GM12873 (cell line): ENCODE measurements around the gene TMEM100.

Source experiments
- TF ChIP-seq, protein P1 (sequence below): IDR thresholded peaks from 2 replicates; pipeline ENCODE4 v1.5.1; 2012; ENCODE audit warnings: low read depth, mild to moderate bottlenecking, moderate library complexity, low read length, control low read depth; ENCODE audit not compliant: insufficient read depth; ENCODE audit errors: missing control alignments

Gene TMEM100

DNA sequence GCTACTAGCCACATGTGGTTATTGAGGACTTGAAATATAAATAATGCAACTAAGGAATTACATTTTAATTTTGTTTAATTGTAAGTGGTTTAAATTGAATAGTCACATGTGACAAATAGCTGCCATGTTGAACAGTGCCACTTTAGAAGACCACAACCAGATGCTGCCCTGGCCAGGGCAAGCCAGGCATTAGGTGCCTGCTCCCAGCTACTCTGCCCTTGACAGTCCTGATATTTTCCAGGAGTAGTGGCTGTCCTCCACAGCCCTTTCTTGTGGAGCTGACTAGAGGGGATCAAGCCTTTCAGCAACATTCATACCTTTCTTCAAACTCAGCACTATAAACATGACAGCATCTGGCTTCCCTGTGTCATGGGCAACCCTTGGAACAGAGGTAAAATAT is 31.0 kb downstream of the TMEM100 start:
- TF ChIP-seq, protein P1, sequence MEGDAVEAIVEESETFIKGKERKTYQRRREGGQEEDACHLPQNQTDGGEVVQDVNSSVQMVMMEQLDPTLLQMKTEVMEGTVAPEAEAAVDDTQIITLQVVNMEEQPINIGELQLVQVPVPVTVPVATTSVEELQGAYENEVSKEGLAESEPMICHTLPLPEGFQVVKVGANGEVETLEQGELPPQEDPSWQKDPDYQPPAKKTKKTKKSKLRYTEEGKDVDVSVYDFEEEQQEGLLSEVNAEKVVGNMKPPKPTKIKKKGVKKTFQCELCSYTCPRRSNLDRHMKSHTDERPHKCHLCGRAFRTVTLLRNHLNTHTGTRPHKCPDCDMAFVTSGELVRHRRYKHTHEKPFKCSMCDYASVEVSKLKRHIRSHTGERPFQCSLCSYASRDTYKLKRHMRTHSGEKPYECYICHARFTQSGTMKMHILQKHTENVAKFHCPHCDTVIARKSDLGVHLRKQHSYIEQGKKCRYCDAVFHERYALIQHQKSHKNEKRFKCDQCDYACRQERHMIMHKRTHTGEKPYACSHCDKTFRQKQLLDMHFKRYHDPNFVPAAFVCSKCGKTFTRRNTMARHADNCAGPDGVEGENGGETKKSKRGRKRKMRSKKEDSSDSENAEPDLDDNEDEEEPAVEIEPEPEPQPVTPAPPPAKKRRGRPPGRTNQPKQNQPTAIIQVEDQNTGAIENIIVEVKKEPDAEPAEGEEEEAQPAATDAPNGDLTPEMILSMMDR, result no peak

DNA sequence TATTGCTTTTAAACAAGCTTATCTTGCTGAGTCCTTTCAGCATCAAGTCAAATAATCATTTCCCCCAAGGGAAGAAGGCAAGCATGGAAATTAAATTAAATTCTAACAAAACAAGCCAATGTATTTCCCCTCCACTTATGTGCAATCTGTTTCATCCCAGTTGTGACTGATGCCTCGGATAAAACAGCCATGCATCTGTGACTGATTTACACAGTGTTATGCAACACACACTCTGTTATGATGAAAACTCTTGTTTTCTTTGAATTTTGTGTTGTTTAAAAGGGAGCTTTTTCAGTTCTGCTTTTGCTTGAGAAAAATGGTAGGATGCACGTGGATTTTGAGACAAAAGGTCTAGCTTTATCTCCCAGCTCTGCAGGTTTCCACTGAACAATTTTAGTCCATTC is 32.6 kb downstream of the TMEM100 start:
- TF ChIP-seq, protein P1, result no peak

DNA sequence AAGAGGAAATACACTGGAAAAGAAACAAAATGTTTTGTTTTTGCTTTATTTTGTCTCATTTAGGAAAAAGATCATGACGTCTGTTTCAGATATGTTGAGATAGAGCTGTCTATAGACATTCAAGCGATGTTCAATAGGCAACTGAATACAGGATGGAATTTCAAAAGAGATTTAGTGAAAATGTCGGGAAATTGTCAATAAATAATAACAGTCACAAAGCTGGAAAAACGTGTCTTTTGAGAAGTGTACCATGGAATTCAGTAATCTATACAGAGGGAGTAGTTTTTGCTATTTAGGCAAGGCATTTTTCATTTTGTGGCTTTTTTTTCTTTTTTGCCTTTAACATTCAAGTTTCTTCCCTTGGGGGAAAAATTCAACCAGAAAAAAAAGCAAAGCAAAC is 33.0 kb downstream of the TMEM100 start:
- TF ChIP-seq, protein P1, result no peak

DNA sequence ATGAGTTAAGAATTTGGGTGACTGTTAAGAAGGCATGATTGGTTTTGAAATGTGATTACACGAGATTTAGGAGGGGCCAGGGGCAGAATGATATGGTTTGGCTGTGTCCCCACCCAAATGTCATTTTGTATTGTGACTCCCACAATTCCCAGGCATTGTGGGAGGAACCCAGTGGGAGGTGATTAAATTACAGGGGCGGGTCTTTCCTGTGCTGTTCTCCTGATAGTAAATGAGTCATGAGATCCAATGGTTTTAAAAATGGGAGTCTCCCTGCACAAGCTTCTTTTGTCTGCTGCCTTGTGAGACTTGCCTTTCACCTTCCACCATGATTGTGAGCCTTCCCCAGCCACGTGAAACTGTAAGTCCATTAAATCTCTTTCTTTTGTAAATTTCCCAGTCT is 34.6 kb downstream of the TMEM100 start:
- TF ChIP-seq, protein P1, result no peak

DNA sequence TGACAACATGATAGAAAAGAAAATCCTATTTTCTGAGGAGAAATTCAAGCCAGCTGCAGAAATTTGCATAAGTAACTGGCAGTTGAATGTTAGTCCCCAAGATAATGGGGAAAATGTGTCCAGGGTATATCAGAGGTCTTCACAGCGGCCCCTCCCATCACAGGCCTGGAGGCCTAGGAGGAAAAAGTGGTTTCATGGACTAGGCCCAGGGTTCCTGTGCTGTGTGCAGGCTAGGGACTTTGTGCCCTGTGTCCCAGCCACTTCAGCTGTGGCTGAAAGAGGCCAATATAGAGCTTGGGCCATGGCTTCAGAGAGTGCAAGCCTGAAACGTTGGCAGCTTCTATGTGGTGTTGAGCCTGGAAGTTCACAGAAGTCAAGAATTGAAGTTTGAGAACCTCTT is 35.6 kb downstream of the TMEM100 start:
- TF ChIP-seq, protein P1, result no peak

DNA sequence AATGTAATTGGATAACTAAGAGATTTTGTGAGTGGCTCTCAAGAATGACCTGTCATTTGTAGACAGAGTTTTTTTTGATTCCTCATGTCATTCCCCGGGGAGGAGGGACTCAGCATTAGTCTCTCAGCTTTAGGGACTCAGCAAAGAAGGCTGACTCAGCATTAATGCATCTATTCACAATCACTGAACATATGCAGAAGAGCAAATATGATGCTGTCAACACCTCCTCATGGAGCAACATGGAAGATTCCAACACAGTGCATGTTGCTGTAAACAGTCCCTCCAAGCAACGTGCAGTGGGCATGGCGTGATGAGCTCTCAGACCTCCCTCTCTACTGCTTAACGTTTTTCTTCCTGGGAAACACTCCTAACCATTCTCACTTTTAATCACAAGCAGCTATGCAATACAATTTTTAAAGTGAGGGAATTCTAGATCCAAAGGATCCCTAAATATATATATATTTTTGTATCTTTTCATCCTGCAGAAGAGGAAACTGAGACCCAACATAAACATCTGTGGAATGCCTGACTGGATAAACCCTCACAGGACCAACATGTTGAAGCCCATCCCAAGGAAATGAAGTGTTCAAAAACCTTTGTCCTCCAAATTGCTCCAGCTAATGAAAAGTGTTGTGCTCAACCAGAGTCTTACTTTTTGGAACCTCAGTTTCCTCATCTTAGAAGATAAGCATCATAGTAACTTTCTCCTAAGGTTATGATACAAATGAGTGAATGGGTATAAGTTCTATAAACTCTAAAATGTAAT is 38.9 kb downstream of the TMEM100 start:
- TF ChIP-seq, protein P1, result no peak

DNA sequence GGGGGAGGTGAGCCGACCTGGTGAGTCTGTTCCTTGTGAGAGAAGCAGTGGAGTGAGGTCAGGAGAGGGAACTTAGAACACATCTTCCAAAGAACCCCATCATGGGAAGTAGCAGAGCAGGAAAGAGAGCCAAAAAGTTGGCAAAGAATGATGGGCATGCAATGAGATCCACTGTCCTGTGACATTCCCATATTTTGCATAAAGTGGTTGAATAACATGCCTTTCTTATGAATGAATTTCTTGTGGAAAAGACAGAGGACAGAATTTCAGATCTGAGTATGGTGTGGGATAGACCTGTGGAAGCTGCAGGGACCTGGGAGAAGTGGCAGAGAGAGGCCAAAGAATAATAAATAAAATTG is 41.3 kb downstream of the TMEM100 start:
- TF ChIP-seq, protein P1, result no peak
